HepG2 (cell line): ENCODE data around the gene THADA. TPM values are rescaled to one million over a fixed set of nuclear protein-coding genes. Genes with fewer than 3 reads are reported as not detected.

Experiments
- ARNT2 ChIP-seq: sonication (generic); formaldehyde crosslinking; IDR thresholded peaks from 2 replicates; pipeline ENCODE4 v1.8.0; 2022; ENCODE audit warnings: mild to moderate bottlenecking, low read depth, missing genetic modification reagents, moderate library complexity
- ATF1 ChIP-seq: IDR thresholded peaks from 2 replicates; pipeline ENCODE4 v1.6.1; 2016; ENCODE audit warnings: mild to moderate bottlenecking, control low read depth
- BCL3 ChIP-seq: sonication (generic); formaldehyde crosslinking; IDR thresholded peaks from 2 replicates; pipeline ENCODE4 v1.5.1; 2020; ENCODE audit warnings: mild to moderate bottlenecking, missing genetic modification reagents, moderate library complexity
- BHLHE40 ChIP-seq: IDR thresholded peaks from 2 replicates; pipeline ENCODE4 v1.6.1; 2011; ENCODE audit warnings: low read length, improper control_type of control experiment
- IRF2 ChIP-seq: IDR thresholded peaks from 2 replicates; pipeline ENCODE4 v1.6.1; 2018; ENCODE audit warnings: missing genetic modification reagents, missing compliant biosample characterization
- KDM5B ChIP-seq: sonication (generic); formaldehyde crosslinking; IDR thresholded peaks from 2 replicates; pipeline ENCODE4 v1.4.0; 2020; ENCODE audit warnings: missing genetic modification reagents, mild to moderate bottlenecking, borderline replicate concordance
- NR1H2 ChIP-seq: sonication (generic); formaldehyde crosslinking; IDR thresholded peaks from 2 replicates; pipeline ENCODE4 v1.8.1; 2022; ENCODE audit warnings: low read depth, missing genetic modification reagents, borderline replicate concordance
- POGK ChIP-seq: sonication (generic); formaldehyde crosslinking; conservative IDR thresholded peaks from 2 replicates; pipeline ENCODE4 v1.8.0; 2022; ENCODE audit warnings: mild to moderate bottlenecking, moderate library complexity, missing genetic modification reagents
- RCOR2 ChIP-seq: IDR thresholded peaks from 2 replicates; pipeline ENCODE4 v1.6.1; 2016; ENCODE audit warnings: missing biosample characterization, missing genetic modification reagents
- SMARCE1 ChIP-seq: fragments of 450-650 bp; IDR thresholded peaks from 2 replicates; pipeline ENCODE4 v1.6.1; 2017; ENCODE audit warnings: borderline replicate concordance
- SRSF4 ChIP-seq: fragments of 200-400 bp; formaldehyde crosslinking; IDR thresholded peaks from one replicate; pipeline ENCODE4 v1.6.1; 2018; ENCODE audit warnings: mild to moderate bottlenecking, low read depth, low read length, moderate library complexity; ENCODE audit not compliant: poor library complexity, severe bottlenecking
- TCF12 ChIP-seq, 2 experiments: fragments of 450-650 bp in 1 of 2; sonication (generic) in 1 of 2; formaldehyde crosslinking in 1 of 2; IDR thresholded peaks; 2 replicates each; pipeline versions ENCODE4 v1.6.1 to v1.8.0; 2017 to 2022; ENCODE audit warnings: antibody characterized with exemption in 1 of 2, mild to moderate bottlenecking in 1 of 2, missing genetic modification reagents in 1 of 2, moderate library complexity in 1 of 2
- ZNF124 ChIP-seq: sonication (generic); formaldehyde crosslinking; IDR thresholded peaks from 2 replicates; pipeline ENCODE4 v1.4.0; 2020; ENCODE audit warnings: missing genetic modification reagents
- ZNF235 ChIP-seq: sonication (generic); formaldehyde crosslinking; IDR thresholded peaks from 2 replicates; pipeline ENCODE4 v1.8.1; 2023; ENCODE audit warnings: mild to moderate bottlenecking, missing genetic modification reagents, borderline replicate concordance
- ZNF280B ChIP-seq: sonication (generic); formaldehyde crosslinking; IDR thresholded peaks from 2 replicates; pipeline ENCODE4 v1.5.0; 2020; ENCODE audit warnings: missing genetic modification reagents, mild to moderate bottlenecking, borderline replicate concordance
- ZNF335 ChIP-seq: sonication (generic); formaldehyde crosslinking; IDR thresholded peaks from 2 replicates; pipeline ENCODE4 v1.4.0; 2020; ENCODE audit warnings: missing genetic modification reagents
- ZNF879 ChIP-seq: sonication (generic); formaldehyde crosslinking; IDR thresholded peaks from 2 replicates; pipeline ENCODE4 v1.8.1; 2023; ENCODE audit warnings: missing genetic modification reagents
- ZXDC ChIP-seq: sonication (generic); formaldehyde crosslinking; IDR thresholded peaks from 2 replicates; pipeline ENCODE4 v1.5.0; 2020; ENCODE audit warnings: mild to moderate bottlenecking, missing genetic modification reagents
- polyA plus RNA-seq, 8 experiments: library from polyadenylated mRNA; depleted of rRNA in 3 of 8; stranded (reverse) in 7 of 8; unstranded in 1 of 8; fragments of >200 nt; fragmentation: Illumina TruSeq in 4 of 8; extraction: Trizol in 4 of 8; gene quantifications; 2 replicates each; pipeline versions ENCODE4 v1.2.1 to v1.2.3, GENCODE V29; 2011 to 2016; ENCODE audit warnings: low read depth in 4 of 8, missing spikeins in 1 of 8, mixed read lengths in 1 of 8; ENCODE audit not compliant: insufficient read depth in 1 of 8
- total RNA-seq, 5 experiments: library from RNA; depleted of rRNA; stranded (reverse); fragments of >200 nt; fragmentation: Illumina TruSeq; extraction: Trizol; gene quantifications; 2 replicates each; pipeline ENCODE4 v1.2.3, GENCODE V29; 2016; ENCODE audit warnings: low read depth in 1 of 5

Gene THADA
- total and polyA plus RNA-seq, 2 of the 13 experiments (the other 11 are each of a cell fraction or from before 2014, with no cell fraction given): 12.7 to 21.7 TPM

- TF ChIP-seq SMARCE1: no peak
- TF ChIP-seq POGK (CRISPR knock-in tag): 0 out of 2 replicates have a peak, but pooled peaks have one; percentile 48
- TF ChIP-seq ZNF124 (CRISPR knock-in tag): no peak
- no peak for TF ChIP-seq BCL3
- 0 out of 2 replicates have a peak, but pooled peaks have one; percentile 19 for TF ChIP-seq ZNF280B (CRISPR knock-in tag)
- no peak for TF ChIP-seq ZNF235 (CRISPR knock-in tag)
- peak; percentile 50; the same call in 1 of the 2 replicates for TF ChIP-seq KDM5B
- no peak for TF ChIP-seq ZNF879 (CRISPR knock-in tag)
- TF ChIP-seq NR1H2 (CRISPR knock-in tag): no peak
- TF ChIP-seq IRF2 (CRISPR knock-in tag): 0 out of 2 replicates have a peak, but pooled peaks have one; percentile 17
- 0 out of 2 replicates have a peak, but pooled peaks have one; percentile 26 for TF ChIP-seq ARNT2 (CRISPR knock-in tag)
- no peak for TF ChIP-seq ZNF335 (CRISPR knock-in tag)
- no peak for TF ChIP-seq ATF1 (CRISPR knock-in tag)
- TF ChIP-seq RCOR2: 0 out of 2 replicates have a peak, but pooled peaks have one; percentile 51
- TF ChIP-seq ZXDC: no peak
- peak; percentile 60; the same call in 1 of the 2 replicates for TF ChIP-seq BHLHE40
- no peak for TF ChIP-seq SRSF4
- TF ChIP-seq TCF12 (IDR thresholded peaks at IDR 0.05): no peak
- 0 out of 2 replicates have a peak, but pooled peaks have one; percentile 43 for TF ChIP-seq TCF12 (CRISPR knock-in tag; IDR thresholded peaks at IDR 0.05)
Measured at GRCh38 chr2:43188561-43189386, 407.1 kb downstream of the THADA start (continued).
